T-helper 2 cell treated with Interferon-gamma antibody and Interleukin-4, amounts not matched to agents 100 ng/mL and 5 ng/mL, for 36 hours (primary cell): Measurements from ENCODE around the gene SLC5A12. TPM values are rescaled to one million over a fixed set of nuclear protein-coding genes. Genes with fewer than 3 reads are reported as not detected.

Source experiments
- intact Hi-C: fragments of 100-400 bp; cut with micrococcal nuclease; formaldehyde crosslinking; loops from one replicate; pipeline ENCODE4 v1.15.1; 2023
- total RNA-seq: library from RNA; stranded (reverse); gene quantifications from 2 replicates; pipeline ENCODE4 v1.2.3, GENCODE V29; 2022

SLC5A12 gene
- total RNA-seq, 1 donor from 2014 or later: not detected

- intact Hi-C loops: no loop called here
These were observed 2.4 kb downstream of the SLC5A12 start for GRCh38 chr11:26719289-26719973.

- intact Hi-C loops: no loop called here
These were observed 4.1 kb downstream of the SLC5A12 start for GRCh38 chr11:26717771-26718170.

GRCh38 chr11:26715133-26715532 is 6.7 kb downstream of the SLC5A12 start:
- intact Hi-C loops: no loop called here

GRCh38 chr11:26712497-26712896 is 9.4 kb downstream of the SLC5A12 start:
- intact Hi-C loops: no loop called here

GRCh38 chr11:26710489-26710888 is 11.4 kb downstream of the SLC5A12 start:
- intact Hi-C loops: no loop called here

- intact Hi-C loops: no loop called here
These were observed 13.0 kb downstream of the SLC5A12 start for GRCh38 chr11:26708736-26709456.

GRCh38 chr11:26706181-26706580 is 15.7 kb downstream of the SLC5A12 start:
- intact Hi-C loops: no loop called here

GRCh38 chr11:26704249-26704648 is 17.6 kb downstream of the SLC5A12 start:
- intact Hi-C loops: no loop called here

GRCh38 chr11:26703411-26704191 is 18.3 kb downstream of the SLC5A12 start:
- intact Hi-C loops: no loop called here

- intact Hi-C loops: no loop called here
These were observed 19.5 kb downstream of the SLC5A12 start for GRCh38 chr11:26702406-26702805.

- intact Hi-C loops: no loop called here
These were observed 21.2 kb downstream of the SLC5A12 start for GRCh38 chr11:26700574-26701235.

GRCh38 chr11:26698224-26698623 is 23.6 kb downstream of the SLC5A12 start:
- intact Hi-C loops: no loop called here

- intact Hi-C loops: no loop called here
These were observed 25.5 kb downstream of the SLC5A12 start for GRCh38 chr11:26696330-26696729.

- intact Hi-C loops: no loop called here
These were observed 33.2 kb downstream of the SLC5A12 start for GRCh38 chr11:26688701-26689100.

- intact Hi-C loops: no loop called here
These were observed 34.5 kb downstream of the SLC5A12 start for GRCh38 chr11:26687351-26687750.

- intact Hi-C loops: no loop called here
These were observed 44.3 kb downstream of the SLC5A12 start for GRCh38 chr11:26677566-26677965.

- intact Hi-C loops: no loop called here
These were observed 45.2 kb downstream of the SLC5A12 start for GRCh38 chr11:26676641-26677040.

- intact Hi-C loops: no loop called here
These were observed 46.5 kb downstream of the SLC5A12 start for GRCh38 chr11:26675233-26675928.

GRCh38 chr11:26665946-26666345 is 55.9 kb downstream of the SLC5A12 start:
- intact Hi-C loops: no loop called here

- intact Hi-C loops: no loop called here
These were observed 56.8 kb downstream of the SLC5A12 start for GRCh38 chr11:26665036-26665435.

GRCh38 chr11:26662916-26663315 is 58.9 kb downstream of the SLC5A12 start:
- intact Hi-C loops: no loop called here
